DMS153 treated with DMSO at 0.1 percent for 48 hours (cell line): ENCODE results near the gene OCIAD1.
A peak's percentile ranks its signal among the peaks of the same experiment; 100 is the strongest.
"Not testable (repeated sequence)": the region's sequence is repeated elsewhere in the genome, so short reads cannot be mapped to it uniquely, and the experiment has no call there.

ENCODE experiments used
- DNase-seq: peaks from one replicate; lab custom pipeline; 2025; ENCODE audit not compliant: unreplicated experiment; lab: John Stamatoyannopoulos, UW

OCIAD1 gene

GRCh38 chr4:48889750-48890149 lies 58.9 kb downstream of the OCIAD1 start:
- DNase-seq, result not testable (repeated sequence)

DNA sequence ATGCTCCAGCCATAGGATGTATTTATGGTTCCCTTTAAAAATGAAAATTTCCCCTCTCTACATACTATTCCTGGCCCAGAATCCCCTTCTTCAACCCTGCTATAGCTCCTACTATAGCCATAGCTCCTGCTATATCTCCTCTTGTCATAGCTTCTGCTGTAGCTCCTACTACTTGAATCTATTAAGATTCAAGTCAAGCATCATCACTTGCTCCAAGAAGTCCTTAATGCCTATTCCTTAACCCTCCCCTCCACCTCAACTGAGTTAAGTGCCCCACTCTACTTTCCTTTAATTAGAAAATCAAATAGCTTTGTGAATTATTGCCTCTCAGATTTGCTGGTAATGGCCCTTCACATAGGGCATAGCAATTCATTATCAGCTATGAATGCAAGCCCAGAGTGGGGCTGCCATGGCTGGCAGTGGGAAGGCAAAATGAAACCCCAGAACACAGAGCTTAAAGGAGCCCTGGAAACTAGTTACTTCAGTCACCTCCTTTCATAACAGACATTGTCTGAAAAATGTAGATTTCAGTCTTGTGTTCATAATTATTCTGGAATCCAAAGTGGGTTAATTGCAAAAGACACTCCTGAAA lies 60.2 kb downstream of the OCIAD1 start:
- DNase-seq, result no peak

GRCh38 chr4:48896845-48897244 lies 66.0 kb downstream of the OCIAD1 start:
- DNase-seq, result no peak

DNA sequence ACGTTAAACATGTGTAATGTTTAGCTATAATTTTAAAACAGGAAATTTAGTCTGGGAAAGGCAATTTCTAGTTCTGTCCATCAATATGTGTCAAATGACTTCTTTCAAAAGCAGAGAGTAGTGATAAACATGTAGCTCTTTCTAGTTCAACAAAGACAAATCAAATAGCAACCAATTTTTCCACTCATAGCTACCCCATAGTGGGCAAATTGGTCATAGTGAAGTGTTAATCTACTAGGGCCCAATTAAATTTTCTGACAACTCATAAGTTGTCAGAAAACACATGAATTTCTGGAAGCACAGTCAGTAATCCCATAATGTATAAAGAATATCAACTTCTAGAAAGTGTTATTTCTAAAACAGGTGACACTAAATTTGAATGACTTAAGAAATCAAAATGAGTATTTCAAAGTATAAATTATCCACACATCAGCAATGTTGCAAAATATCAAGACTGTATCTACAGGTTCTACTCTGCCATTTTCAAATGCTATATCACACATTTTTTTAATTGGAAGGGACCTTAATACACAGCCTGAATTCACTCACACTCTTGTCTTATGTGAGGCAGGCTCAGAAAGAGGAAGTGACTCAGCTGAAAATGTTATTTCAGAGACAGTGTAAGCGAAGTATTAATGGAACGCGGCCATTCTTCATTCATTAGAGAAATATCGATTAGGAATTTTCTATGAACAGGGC lies 68.0 kb downstream of the OCIAD1 start:
- no peak for DNase-seq

DNA sequence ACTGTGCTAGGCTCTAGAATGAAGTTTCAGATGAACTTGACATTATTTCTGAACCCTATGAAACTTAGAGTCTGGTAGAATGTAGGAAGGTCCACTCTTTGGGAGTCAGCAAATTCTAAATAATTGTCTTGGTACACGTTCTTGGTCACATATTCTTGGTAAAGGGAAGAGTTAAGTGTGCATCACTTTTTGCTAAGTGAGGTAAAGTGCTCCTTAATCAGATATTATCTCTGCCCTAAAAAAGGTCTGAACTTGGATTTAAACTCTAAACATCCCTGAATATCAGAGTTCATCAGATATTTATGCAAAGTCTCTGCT lies 68.5 kb downstream of the OCIAD1 start:
- DNase-seq, result no peak

- DNase-seq, result no peak
These were observed 69.1 kb downstream of the OCIAD1 start for GRCh38 chr4:48899950-48900349.

- DNase-seq, result no peak
These were observed 70.3 kb downstream of the OCIAD1 start for GRCh38 chr4:48901196-48901595.

GRCh38 chr4:48902266-48902665 lies 71.4 kb downstream of the OCIAD1 start:
- no peak for DNase-seq

- DNase-seq, result no peak
These were observed 73.2 kb downstream of the OCIAD1 start for GRCh38 chr4:48904101-48904500.

DNA sequence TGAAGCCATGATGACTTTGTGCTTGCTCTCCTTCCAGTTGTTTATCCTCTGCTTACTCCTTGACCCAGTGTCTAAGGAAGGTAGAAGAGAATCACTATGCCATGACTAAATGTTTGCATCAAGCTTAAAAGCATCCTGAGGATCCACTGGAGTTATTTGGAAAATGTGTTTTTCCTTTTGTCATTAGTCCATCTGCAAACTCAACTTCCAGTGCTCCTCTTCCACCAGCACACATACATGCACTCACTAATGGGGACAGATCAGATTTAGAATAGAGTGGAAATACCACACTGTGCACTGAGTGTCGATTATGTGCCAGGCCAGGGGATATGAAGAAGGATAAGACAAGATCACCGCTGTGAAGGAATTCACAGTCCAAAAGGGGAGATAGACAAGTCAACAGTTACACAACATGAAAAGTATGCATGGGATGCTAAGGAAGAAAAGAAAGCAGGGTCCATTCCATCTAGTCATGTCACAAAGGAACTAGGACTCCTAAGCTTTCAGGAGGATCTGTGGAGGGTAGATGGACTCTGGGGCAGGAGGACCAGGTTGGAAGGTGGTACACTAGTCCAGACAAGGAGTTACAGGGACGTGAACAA lies 73.8 kb downstream of the OCIAD1 start:
- DNase-seq, result no peak

- DNase-seq, result no peak
These were observed 74.6 kb downstream of the OCIAD1 start for GRCh38 chr4:48905363-48906015.

DNA sequence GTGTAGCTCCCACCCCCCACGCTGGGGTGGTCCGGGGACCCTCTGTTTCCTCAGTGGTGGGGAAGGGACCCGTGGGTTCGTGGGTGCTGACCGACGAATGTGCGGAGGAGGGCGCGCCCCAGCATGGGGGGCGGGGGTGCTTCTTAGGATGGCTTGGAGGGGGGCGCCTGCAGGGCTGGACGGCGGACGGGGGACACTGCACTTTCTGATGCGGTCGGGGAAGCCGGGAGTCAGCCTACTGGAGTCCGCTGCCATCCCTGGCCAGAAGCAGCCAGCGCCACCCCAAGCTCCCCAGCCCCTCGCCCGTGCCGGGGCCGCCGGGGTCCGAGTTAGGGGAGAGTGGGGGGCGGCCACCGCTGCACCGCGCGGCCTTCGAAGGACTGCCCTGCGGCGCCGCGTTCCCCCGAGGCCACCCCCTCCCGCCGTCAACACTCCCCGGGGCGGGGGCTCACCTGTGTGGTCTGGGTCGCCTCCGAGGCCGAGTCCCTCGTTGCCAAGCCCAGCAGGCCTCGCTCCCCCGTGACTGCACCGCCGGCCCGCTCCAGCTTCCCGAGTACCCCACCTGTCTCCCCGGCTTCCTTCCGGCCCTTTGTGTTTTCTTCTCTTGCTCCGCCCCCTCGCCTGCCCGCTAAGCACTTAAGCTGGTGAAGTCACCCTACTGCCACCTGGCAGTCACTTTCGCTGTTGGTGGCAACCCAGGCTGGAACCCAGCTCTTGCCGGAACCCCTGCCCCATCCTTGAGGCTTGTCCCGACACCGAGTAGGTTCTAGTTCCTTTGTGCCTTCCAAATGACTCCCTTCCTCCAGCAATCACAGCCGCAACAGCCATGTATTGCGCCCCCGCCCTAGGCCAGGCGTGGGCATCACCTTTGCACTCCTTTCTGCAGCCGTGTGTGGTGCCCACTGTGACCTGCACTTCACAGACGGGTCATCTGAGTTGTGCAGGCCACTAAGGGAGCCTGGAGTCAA lies 75.6 kb downstream of the OCIAD1 start, which contains the start of gene OCIAD2:
TSS of gene OCIAD2 (minus strand) at position 569 of the 968 bp plus-strand sequence. CDS start 2,225 bp downstream, outside the sequence.
- peak; percentile 45 for DNase-seq

- no peak for DNase-seq
These were observed 77.0 kb downstream of the OCIAD1 start for GRCh38 chr4:48907706-48908477.

DNA sequence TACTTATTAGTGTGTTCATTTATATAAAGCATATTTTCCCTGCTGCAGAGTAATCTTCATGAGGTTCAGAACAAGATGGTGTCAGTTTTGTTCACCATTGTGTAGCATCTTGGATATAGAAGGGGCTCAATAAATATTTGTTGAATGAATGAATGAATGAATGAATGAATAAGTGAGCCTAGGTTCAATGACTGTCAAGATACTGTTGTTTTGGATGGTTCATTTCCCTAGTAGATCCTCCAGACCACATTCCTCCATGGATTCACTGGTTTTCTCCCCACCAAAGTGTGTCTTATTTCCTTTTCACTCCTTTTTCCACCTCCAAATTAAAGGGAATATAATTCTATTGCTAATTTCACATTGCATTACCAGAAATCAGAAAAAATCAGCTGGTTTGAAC lies 77.8 kb downstream of the OCIAD1 start:
- DNase-seq, result no peak

DNA sequence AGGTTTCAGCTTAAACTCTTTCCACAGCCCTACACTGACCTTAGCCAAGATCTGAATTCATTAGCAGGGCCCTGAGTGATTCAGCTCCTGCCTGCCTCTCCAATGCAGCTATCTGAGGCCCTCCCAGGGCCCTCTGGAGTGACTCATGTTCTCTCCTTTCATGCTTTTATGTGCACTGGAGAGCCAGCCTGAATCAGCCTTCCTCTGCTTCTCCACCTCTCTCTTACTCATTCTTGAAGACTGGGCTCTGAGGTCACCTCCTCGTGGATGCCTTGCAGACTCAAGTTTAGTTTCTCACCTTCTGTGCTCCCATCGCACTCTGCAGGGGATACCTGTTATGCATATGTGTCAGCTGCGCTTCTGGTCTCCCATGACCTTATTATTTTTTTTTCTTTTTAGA lies 78.8 kb downstream of the OCIAD1 start:
- no peak for DNase-seq

GRCh38 chr4:48910511-48910910 lies 79.6 kb downstream of the OCIAD1 start:
- no peak for DNase-seq
